ENCODE results near the gene MYH7B. TPM values are rescaled to one million over a fixed set of nuclear protein-coding genes. Genes with fewer than 3 reads are reported as not detected.

The MYH7B gene
- total RNA-seq, 1 experiment from 2014 or later = 0.22 TPM

DNA sequence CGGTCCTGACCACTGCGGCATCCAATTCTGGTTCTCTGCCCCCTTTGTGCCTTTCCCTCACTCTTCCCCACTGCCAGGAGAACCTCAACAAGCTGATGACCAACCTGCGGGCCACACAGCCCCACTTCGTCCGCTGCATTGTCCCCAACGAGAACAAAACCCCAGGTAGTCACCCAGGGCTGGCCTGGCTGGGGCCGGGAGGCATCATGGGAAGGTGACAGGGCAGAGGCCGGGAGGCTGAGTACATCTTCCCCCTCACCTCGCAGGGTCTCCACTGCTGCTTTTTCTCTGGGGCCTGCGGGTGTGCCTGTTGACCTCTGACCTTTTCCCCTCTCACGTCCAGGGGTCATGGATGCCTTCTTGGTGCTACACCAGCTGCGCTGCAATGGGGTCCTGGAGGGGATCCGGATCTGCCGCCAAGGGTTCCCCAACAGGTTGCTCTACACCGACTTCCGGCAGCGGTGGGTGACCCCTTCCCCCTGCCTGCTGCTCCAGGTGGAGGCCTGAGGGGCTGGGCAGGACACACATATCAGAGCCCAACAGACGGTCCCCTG lies 35.1 kb downstream of the MYH7B start:
- no peaks in the 10 kb centered on the region for H3K9me3 Mint-ChIP-seq
- H2BK120ac ChIP-seq (ENCODE audit: low read depth, low read length, poor library complexity, severe bottlenecking) = no peak overlapping the region
- no peak overlapping the region for H4K5ac ChIP-seq (ENCODE audit: insufficient read length, low read depth, low read length)
- no peak overlapping the region for H3K4ac ChIP-seq (ENCODE audit: low read depth, low read length)
- H3K27ac ChIP-seq (ENCODE audit: insufficient read length, low read depth, low read length) = no peak overlapping the region
- no peak overlapping the region for H2AK5ac ChIP-seq (ENCODE audit: insufficient read length, low read length)
- H3T11ph ChIP-seq (ENCODE audit: low read length) = no peak overlapping the region
- peaks cover 30% of the 10 kb centered on the region for H3K27me3 Mint-ChIP-seq (ENCODE audit: low read depth)
- WGBS (ENCODE audit: extremely low coverage, insufficient read length, low lambda C conversion rate) = no CpG with 5 or more reads among the region's 18 CpGs
- H3K14ac ChIP-seq (ENCODE audit: insufficient read depth, low read length) = no peak overlapping the region
- peaks cover 15 to 18% of the 10 kb centered on the region in 2 experiments for H3K4me1 Mint-ChIP-seq
- no peak overlapping the region for H3K56ac ChIP-seq (ENCODE audit: insufficient read length, low read depth, low read length)
- no peak overlapping the region for H3K18ac ChIP-seq (ENCODE audit: insufficient read length, low read depth, low read length)
- no peak for DNase-seq
- H2BK20ac ChIP-seq (ENCODE audit: low read depth, low read length, poor library complexity, severe bottlenecking) = no peak overlapping the region
- H3K4me1 ChIP-seq (ENCODE audit: insufficient read depth, low read length) = no peaks in the 10 kb centered on the region
- H2BK5ac ChIP-seq (ENCODE audit: insufficient read length, low read length) = no peak overlapping the region
- no peak overlapping the region for H3K23ac ChIP-seq (ENCODE audit: insufficient read length, low read depth, low read length)
- H4K20me1 ChIP-seq (ENCODE audit: control insufficient read depth, insufficient read depth, insufficient read length) = no peaks in the 10 kb centered on the region
- H2AFZ ChIP-seq (ENCODE audit: low read length) = no peak overlapping the region
- no peak overlapping the region for H2BK12ac ChIP-seq (ENCODE audit: insufficient read length, low read depth, low read length)
- no peak overlapping the region for H3K4me3 Mint-ChIP-seq
- H3K79me1 ChIP-seq (ENCODE audit: insufficient read depth, low read depth, low read length, poor library complexity, severe bottlenecking) = no peaks in the 10 kb centered on the region
- no peak overlapping the region for H2BK15ac ChIP-seq (ENCODE audit: low read depth, low read length)
- no peak overlapping the region for H4K91ac ChIP-seq (ENCODE audit: insufficient read length, low read depth, low read length)
- H3K79me2 ChIP-seq (ENCODE audit: insufficient read depth, low read length) = no peaks in the 10 kb centered on the region
- TF ChIP-seq, protein P1, sequence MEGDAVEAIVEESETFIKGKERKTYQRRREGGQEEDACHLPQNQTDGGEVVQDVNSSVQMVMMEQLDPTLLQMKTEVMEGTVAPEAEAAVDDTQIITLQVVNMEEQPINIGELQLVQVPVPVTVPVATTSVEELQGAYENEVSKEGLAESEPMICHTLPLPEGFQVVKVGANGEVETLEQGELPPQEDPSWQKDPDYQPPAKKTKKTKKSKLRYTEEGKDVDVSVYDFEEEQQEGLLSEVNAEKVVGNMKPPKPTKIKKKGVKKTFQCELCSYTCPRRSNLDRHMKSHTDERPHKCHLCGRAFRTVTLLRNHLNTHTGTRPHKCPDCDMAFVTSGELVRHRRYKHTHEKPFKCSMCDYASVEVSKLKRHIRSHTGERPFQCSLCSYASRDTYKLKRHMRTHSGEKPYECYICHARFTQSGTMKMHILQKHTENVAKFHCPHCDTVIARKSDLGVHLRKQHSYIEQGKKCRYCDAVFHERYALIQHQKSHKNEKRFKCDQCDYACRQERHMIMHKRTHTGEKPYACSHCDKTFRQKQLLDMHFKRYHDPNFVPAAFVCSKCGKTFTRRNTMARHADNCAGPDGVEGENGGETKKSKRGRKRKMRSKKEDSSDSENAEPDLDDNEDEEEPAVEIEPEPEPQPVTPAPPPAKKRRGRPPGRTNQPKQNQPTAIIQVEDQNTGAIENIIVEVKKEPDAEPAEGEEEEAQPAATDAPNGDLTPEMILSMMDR (conservative IDR thresholded peaks at IDR 0.05) = no peak
- no peaks in the 10 kb centered on the region for H3K23me2 ChIP-seq (ENCODE audit: insufficient read length, low read depth, low read length, poor library complexity, severe bottlenecking)
- H3K36me3 Mint-ChIP-seq (ENCODE audit: insufficient read depth in 1 of 3, low read depth in 3 of 3) = peaks cover 0 to 14% (median 6%) of the 10 kb centered on the region in 3 experiments; a peak in 5 of 7 replicates
- peak overlapping the region in 1 of 3 experiments; percentile 69; a peak in 1 of 7 replicates for H3K27ac Mint-ChIP-seq
- H3K4me2 ChIP-seq (ENCODE audit: insufficient read depth, insufficient read length, low read length) = no peak overlapping the region
- no peak overlapping the region for H4K8ac ChIP-seq (replicated peaks; ENCODE audit: insufficient read length, low read depth, low read length)
- no peaks in the 10 kb centered on the region for H3K9me3 ChIP-seq (ENCODE audit: control insufficient read depth, low read depth, low read length)
- no peaks in the 10 kb centered on the region for H3K27me3 ChIP-seq (ENCODE audit: insufficient read depth, low read length)
- H3K9ac ChIP-seq (ENCODE audit: extremely low read depth, insufficient read length, low read length) = no peak overlapping the region
